Urothelium cell line (cell line): ENCODE data around the gene UFM1.
A peak's percentile ranks its signal among the peaks of the same experiment; 100 is the strongest.
"Not testable (repeated sequence)": the region's sequence is repeated elsewhere in the genome, so short reads cannot be mapped to it uniquely, and the experiment has no call there.

Source experiments
- DNase-seq: peaks from one replicate; pipeline ENCODE4 v3.0.0; 2011; ENCODE audit warnings: low spot score, mixed read lengths
- FAIRE-seq: peaks from 2 replicates; lab custom pipeline; 2011; peaks lifted over from hg19 to GRCh38; lab: Jason Lieb, UNC

Gene UFM1

DNA sequence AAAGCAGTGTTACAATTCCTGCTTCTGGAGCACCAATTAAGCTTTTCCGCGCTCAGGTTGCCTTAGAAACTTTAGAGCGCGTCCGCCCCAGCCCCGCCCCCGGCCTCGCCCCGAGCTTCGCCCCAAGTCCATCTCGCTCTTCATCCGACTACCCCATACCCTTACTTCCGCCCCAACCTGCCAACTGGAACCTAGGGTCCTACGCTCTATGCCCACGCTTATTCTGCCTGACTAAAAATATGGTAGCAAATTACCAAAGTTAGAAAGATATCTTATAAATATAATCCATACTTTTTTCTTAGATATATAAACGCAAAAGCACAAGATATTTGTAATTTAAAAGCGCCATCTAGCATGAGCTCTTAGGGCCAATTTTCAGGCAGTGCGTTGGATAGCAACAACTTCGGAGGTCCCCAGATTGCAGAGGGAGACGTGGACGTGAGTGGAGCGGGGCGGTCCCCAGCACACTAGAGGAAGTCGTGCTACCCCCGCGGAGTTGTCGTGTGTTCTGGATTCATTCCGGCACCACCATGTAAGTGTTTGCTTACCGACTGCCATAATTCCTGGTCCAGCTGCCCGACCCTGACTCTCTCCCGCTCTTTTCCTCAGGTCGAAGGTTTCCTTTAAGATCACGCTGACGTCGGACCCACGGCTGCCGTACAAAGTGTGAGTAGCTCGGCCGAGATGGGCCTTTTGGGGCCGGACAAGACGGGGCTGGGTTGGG lies at the start of gene UFM1:
Gene UFM1, plus strand, starts transcription at position 462 of the 724 bp plus-strand sequence. Its CDS starts 69 bp downstream, at position 531.
- FAIRE-seq (no peak), DNase-seq (peak; percentile 82)

DNA sequence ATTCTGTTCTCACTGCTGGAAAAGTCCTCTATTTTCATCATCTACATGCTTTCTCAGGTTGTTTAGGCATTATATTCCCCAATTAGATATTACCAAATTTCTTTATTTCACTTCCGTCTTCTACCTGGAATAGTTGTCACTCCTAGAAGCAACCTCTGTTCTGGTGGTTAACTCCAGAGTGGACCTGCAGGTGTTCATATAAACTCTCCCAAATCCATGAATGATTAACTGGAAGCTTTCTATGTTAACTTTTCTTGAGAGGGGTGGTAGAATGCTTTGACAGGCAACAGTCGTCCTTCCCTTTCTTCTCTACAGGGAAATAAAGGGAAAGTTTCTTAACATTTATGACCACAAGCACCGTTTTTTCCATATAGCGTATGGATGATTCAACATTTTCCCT lies 48.4 kb upstream of the UFM1 start:
- no peak for FAIRE-seq
- no peak for DNase-seq

GRCh38 chr13:38303816-38304320 lies 45.8 kb upstream of the UFM1 start:
- no peak for FAIRE-seq
- DNase-seq = no peak

DNA sequence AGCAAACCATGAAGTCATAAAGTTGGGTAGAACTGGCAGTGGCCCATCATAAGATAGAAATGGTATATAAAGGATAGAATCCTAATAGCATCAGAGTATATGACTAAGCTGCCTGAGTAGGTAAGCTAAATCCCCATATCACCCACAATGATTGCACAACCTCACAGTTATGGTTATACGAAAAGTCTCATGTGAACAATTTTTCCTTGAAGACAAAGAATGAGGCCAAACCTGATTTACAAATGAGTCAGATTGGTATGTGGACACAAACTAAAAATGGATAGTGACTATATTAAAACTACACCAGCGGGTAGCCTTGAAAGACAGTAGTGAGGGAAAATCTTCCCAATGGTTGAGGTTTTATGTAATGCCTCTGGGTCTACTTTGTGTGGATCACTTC lies 40.9 kb upstream of the UFM1 start:
- DNase-seq (no peak), FAIRE-seq (no peak)

DNA sequence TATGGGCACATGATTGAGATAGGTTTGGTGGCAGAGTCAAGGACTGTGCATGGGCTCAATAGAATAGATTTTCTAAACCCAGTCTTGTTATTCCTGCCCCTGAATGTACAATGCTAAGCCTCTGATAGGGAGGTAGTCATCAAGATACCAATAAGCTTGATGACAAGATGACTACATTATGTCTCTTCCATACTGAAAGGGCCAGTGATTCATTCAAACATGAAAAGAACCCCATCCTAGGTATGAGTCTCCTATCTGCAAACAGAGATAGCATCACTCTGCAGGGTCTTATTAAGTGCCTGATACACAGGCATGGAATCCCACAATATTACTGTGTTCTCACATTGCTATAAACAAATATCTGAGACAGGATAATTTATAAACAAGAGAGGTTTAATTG lies 40.3 kb upstream of the UFM1 start:
- no peak for FAIRE-seq
- no peak for DNase-seq

GRCh38 chr13:38311175-38311574 lies 38.5 kb upstream of the UFM1 start:
- not testable (repeated sequence) for DNase-seq, FAIRE-seq

DNA sequence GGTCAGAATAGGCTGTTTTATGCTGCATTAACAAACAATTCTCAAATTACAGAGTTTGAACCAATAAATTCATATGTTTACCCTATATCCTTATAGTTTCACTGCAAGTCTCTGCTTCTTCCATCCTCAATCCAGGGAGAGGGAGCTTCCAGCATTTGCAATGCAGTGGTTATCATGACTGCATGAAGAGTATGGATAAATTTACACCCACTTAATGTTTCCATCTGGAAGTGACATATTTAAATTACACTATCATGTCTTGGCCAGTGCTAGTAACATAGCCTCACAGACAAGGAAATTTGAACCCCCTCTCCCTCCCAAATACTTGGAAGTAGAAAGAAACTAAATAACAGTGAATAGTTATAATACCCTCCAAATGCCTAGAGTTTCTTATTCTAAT lies 33.5 kb upstream of the UFM1 start:
- DNase-seq (no peak), FAIRE-seq (no peak)

GRCh38 chr13:38321654-38322053 lies 28.0 kb upstream of the UFM1 start:
- FAIRE-seq = no peak

GRCh38 chr13:38325426-38325825 lies 24.2 kb upstream of the UFM1 start:
- DNase-seq = no peak

More at GRCh38 chr13:38321654-38322053, 28.0 kb upstream of the UFM1 start:
- no peak for DNase-seq

GRCh38 chr13:38328699-38329098 lies 21.0 kb upstream of the UFM1 start:
- FAIRE-seq = no peak
- DNase-seq = no peak

More at GRCh38 chr13:38325426-38325825, 24.2 kb upstream of the UFM1 start:
- FAIRE-seq = no peak

- no peak for FAIRE-seq
Measured at GRCh38 chr13:38334845-38335244, 14.8 kb upstream of the UFM1 start.

DNA sequence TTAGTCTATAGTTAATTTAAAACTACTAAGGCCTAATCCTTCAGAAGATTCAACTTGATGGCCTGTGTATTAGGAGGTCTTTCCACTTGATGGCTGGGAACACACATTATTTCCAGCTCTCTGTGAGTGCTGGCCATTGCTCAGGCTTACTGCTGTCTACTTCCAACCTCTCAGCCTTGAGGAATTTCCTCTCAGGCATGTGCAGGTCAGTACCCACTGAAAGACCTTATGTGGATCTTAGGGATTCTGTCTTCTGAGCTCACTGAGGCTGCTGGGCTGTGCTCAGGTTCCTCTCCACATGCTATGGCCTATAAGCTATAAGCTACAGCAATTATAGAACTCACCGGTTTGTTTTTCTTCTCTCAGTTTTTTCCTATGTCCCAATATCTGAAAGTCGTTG lies 11.6 kb upstream of the UFM1 start:
- no peak for FAIRE-seq
- DNase-seq = no peak

More at GRCh38 chr13:38334845-38335244, 14.8 kb upstream of the UFM1 start:
- DNase-seq = no peak

DNA sequence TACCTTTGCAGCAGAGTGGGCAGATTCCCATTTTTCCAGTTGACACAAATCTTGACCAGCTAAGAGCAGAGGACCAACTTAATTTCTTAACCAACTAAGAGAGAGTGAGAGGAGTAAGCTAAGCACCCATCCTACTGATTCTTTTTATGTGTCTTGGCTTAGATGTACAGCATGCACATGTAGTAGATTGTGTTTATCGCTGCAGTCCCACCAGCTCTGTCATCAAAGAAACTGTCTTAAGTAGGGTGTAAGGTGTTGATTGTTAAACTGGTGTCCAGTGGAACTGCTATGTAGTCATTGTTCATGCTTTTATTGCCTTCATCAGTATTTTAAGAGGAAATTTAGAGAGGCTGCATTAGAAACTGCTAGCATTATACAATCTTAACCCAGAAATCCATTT lies 9.0 kb upstream of the UFM1 start:
- DNase-seq (no peak), FAIRE-seq (no peak)

- no peak for FAIRE-seq
Measured at GRCh38 chr13:38341149-38341692, 8.4 kb upstream of the UFM1 start.

GRCh38 chr13:38346764-38347163 lies 2.9 kb upstream of the UFM1 start:
- FAIRE-seq = no peak

More at GRCh38 chr13:38341149-38341692, 8.4 kb upstream of the UFM1 start:
- no peak for DNase-seq

DNA sequence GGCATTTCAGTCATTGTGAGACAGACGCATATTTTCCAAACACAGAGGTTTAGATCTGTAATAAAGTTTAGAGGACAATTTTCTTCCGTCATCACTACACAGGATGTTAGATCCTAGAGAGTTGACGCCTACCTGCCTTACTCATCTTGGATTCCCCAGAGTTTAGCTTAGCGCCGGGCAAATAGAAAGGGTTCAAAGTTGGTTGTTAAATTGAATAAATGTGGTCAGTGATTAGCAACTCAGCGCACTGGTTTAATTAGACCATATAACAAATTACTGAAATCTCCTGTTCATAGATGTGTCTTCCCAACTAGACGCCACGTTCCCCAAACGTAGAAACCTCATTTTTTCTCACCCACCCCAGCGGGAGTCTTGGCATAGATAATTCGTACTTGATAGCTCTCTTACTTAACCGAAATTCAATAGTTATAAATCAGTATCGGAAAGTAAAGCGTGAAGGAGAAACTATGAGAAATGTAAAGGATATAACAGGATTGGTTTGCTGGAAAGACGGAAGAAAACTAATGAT lies 726 bp upstream of the UFM1 start:
- FAIRE-seq = no peak
- DNase-seq = peak; percentile 8

More at GRCh38 chr13:38346764-38347163, 2.9 kb upstream of the UFM1 start:
- no peak for DNase-seq

- no peak for FAIRE-seq
- peak; percentile 12 for DNase-seq
Measured at GRCh38 chr13:38350114-38350617, 515 bp downstream of the UFM1 start.

DNA sequence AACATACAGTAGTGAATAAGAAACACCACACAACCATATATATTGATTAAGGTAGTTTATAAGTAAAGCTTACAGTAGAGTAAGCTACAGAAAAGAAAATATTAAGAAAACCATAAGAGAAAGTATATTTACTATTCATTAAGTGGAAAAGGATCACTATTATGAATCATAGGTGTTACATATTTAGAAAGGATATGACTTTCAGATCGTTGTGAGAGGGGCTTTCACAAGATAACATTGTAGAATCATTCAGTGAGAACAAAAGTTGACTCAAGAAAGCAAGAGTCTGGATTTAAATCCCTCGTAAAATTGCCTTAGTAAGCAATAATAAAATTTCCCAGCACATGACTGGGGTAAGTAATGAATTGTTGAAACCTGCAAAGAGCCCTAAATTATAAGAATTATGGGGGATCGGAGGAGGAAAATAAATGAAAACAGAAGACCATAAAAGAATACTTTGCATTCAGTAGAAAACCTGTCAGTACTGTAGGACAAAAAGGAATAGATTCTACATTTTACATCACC lies 6.0 kb downstream of the UFM1 start:
- FAIRE-seq (no peak), DNase-seq (no peak)

GRCh38 chr13:38358684-38359083 lies 9.0 kb downstream of the UFM1 start:
- FAIRE-seq (no peak), DNase-seq (no peak)

DNA sequence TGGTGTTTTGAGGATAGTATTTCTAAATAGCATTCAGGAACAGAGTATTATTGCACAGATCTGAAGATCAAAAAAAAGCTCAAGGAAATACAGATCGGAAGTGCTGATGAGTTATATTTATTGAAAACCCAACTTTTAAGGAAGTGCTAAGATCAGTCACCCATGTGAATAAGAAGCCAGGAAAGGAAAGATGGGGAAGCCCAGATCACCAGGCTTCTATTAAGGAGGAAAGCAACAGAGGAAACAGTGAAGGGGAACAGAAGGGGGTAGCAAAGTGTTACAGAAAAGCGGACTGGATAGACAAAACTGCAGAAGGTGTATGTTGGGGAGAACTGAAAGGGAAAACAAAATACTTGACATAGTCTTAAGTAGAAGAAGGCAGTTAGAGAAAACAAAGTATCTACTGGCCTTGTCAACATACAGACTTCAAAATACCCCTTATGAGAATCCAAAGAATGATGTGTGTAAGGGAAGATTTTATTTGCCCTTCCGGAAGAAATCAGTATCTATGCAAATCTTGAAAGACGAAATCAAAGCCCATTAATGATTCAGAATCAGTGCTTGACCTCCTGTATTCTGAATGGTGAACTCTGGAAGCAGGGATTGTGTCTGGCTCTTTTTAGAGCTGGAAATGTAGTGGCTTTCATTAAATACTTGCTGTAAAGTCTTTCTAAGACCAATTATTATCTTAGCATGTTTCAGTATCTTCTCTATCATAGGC lies 12.1 kb downstream of the UFM1 start:
- no peak for FAIRE-seq
- no peak for DNase-seq

GRCh38 chr13:38363219-38363618 lies 13.6 kb downstream of the UFM1 start:
- DNase-seq (no peak), FAIRE-seq (no peak)
